ENCODE data around the gene LAPTM4A.

The LAPTM4A gene

DNA sequence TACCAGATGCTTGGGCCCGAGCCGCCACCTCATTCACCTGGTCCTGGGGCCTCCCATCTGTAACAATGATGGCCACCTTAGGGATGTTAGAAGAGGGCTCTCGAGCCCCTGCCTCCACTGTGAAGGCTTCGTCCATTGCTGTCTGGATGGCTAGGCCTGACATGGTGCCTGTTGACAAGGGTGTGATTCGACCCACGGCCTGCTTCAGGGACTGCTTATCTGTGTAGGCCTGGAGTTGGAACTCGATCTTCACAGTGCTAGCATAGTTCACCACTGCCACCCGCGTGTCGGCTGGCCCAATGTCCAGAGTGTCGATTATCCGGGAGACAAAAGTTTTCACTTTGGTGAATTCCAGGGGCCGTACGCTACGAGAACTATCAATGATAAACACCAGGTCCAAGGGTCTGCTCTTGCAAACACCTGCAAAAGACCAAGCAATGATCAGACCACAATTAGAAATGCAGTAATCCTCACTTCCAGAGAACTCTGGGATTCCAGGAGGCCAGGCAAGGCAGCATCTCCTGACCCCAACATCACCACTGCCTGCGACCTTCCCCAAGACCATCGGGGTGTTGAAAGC, 45.4 kb downstream of the LAPTM4A start:
- Histone ChIP-seq H3K4me3 (ENCODE audit: control insufficient read depth in 1 of 7, extremely low read depth in 1 of 7, insufficient read depth in 4 of 7, low read depth in 2 of 7, low read length in 6 of 7) (no peak overlapping the region), H3K4me1 (ENCODE audit: control extremely low read depth in 1 of 4, control insufficient read depth in 4 of 4, insufficient read depth in 4 of 4, low read length in 3 of 4) (no peaks in the 10 kb centered on the region), H3K27ac (ENCODE audit: insufficient read depth in 1 of 2, low read depth in 1 of 2, low read length in 2 of 2, poor library complexity in 1 of 2, severe bottlenecking in 2 of 2) (no peak overlapping the region), H3K9me3 (ENCODE audit: control extremely low read depth in 1 of 5, control insufficient read depth in 4 of 5, insufficient read depth in 2 of 5, low read depth in 1 of 5, low read length in 4 of 5) (no peaks in the 10 kb centered on the region), H3K27me3 (replicated peaks in 2 of 5; ENCODE audit: control insufficient read depth in 4 of 5, insufficient read depth in 5 of 5, low read length in 4 of 5) (peaks cover 0 to 17% (median 8%) of the 10 kb centered on the region in 5 experiments), H3K36me3 (ENCODE audit: control insufficient read depth in 4 of 4, insufficient read depth in 4 of 4, low read length in 3 of 4) (no peaks in the 10 kb centered on the region)
- CTCF ChIA-PET = no interaction called here
- no peak for DNase-seq
- WGBS (ENCODE audit: insufficient coverage) = 97% methylated on average over 16 of the region's 17 CpGs
- POLR2A ChIA-PET = no interaction called here

DNA sequence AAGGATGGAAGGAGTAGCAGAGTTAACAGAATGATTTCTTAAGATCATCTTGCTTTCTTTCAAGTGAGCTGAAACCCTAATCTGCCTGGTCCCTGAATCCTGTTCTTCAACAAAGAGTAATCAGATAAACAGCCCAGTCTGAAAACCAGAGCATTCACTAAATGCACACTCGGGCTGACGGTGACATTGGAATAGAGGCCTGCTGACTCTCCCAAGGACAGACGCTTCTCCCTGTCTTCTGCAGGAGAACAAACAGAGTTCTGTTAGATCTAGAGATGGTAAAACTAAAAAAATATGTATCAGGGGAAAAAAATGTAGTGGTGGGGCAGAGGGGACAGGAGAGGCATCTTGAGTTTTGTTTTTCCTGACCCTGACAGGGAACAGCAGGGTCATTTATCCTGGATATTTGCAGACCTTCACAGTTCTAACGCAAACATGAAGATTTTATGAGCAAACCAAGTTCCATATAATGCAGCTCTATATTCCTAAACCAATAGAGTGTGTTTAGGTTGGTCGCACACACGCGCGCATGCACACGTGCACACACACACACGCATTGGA, 46.3 kb downstream of the LAPTM4A start:
- CTCF ChIA-PET = interaction anchor here (1.7 kb wide), 1 partner anchor 10 kb away, joined by 5 read pairs; no protein-coding TSS in a partner anchor

DNA sequence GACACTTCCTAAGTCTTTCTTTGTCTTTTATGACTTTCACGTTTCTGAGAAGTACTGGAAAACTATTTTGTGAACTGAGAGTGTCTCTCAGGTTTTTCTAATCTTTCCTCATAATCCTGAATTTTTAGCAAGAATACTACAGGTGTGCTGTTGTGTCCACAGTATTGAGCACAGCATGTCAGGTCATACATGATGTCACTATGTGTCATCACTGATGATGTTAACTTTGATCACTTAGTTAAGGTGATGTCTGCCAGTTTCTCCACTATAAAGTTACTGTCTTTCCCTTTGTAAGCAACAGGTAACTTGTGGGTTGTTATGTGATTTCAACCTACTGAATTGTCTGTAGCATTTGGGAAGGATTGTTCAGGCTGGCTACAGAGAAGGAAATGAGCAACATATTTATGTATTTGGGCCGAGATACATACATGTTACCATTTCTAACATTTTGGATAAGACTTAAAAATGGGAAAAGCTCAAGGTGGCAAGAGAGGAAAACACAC, 50.0 kb downstream of the LAPTM4A start:
- Histone ChIP-seq H3K27me3 (replicated peaks in 2 of 5; ENCODE audit: control insufficient read depth in 4 of 5, insufficient read depth in 5 of 5, low read length in 4 of 5) (peaks cover 0 to 11% (median 0%) of the 10 kb centered on the region in 5 experiments), H3K4me1 (ENCODE audit: control extremely low read depth in 1 of 4, control insufficient read depth in 4 of 4, insufficient read depth in 4 of 4, low read length in 3 of 4) (no peaks in the 10 kb centered on the region), H3K9me3 (ENCODE audit: control extremely low read depth in 1 of 5, control insufficient read depth in 4 of 5, insufficient read depth in 2 of 5, low read depth in 1 of 5, low read length in 4 of 5) (no peaks in the 10 kb centered on the region), H3K4me3 (ENCODE audit: control insufficient read depth in 1 of 7, extremely low read depth in 1 of 7, insufficient read depth in 4 of 7, low read depth in 2 of 7, low read length in 6 of 7) (no peak overlapping the region), H3K27ac (ENCODE audit: insufficient read depth in 1 of 2, low read depth in 1 of 2, low read length in 2 of 2, poor library complexity in 1 of 2, severe bottlenecking in 2 of 2) (no peak overlapping the region), H3K36me3 (ENCODE audit: control insufficient read depth in 4 of 4, insufficient read depth in 4 of 4, low read length in 3 of 4) (no peaks in the 10 kb centered on the region)
- ChIA-PET POLR2A (no interaction called here), CTCF (interaction anchor here (1.3 to 1.9 kb wide), 2 partner anchors 13 to 45 kb away, joined by 5 to 7 read pairs; no protein-coding TSS in a partner anchor)
- no CpG with 5 or more reads among the region's 2 CpGs for WGBS (ENCODE audit: insufficient coverage)
- no peak for DNase-seq

More for the DNA sequence above, 46.3 kb downstream of the LAPTM4A start:
- POLR2A ChIA-PET = no interaction called here
- no peak overlapping the region for H3K4me3 ChIP-seq (ENCODE audit: control insufficient read depth in 1 of 7, extremely low read depth in 1 of 7, insufficient read depth in 4 of 7, low read depth in 2 of 7, low read length in 6 of 7)
- no peak for DNase-seq
- no peaks in the 10 kb centered on the region for H3K4me1 ChIP-seq (ENCODE audit: control extremely low read depth in 1 of 4, control insufficient read depth in 4 of 4, insufficient read depth in 4 of 4, low read length in 3 of 4)
- no peak overlapping the region for H3K27ac ChIP-seq (ENCODE audit: insufficient read depth in 1 of 2, low read depth in 1 of 2, low read length in 2 of 2, poor library complexity in 1 of 2, severe bottlenecking in 2 of 2)
- peaks cover 0 to 8% (median 5%) of the 10 kb centered on the region in 5 experiments for H3K27me3 ChIP-seq (replicated peaks in 2 of 5; ENCODE audit: control insufficient read depth in 4 of 5, insufficient read depth in 5 of 5, low read length in 4 of 5)
- H3K36me3 ChIP-seq (ENCODE audit: control insufficient read depth in 4 of 4, insufficient read depth in 4 of 4, low read length in 3 of 4) = no peaks in the 10 kb centered on the region
- WGBS (ENCODE audit: insufficient coverage) = 97% methylated on average over 4 of the region's 10 CpGs
- H3K9me3 ChIP-seq (ENCODE audit: control extremely low read depth in 1 of 5, control insufficient read depth in 4 of 5, insufficient read depth in 2 of 5, low read depth in 1 of 5, low read length in 4 of 5) = no peaks in the 10 kb centered on the region

DNA sequence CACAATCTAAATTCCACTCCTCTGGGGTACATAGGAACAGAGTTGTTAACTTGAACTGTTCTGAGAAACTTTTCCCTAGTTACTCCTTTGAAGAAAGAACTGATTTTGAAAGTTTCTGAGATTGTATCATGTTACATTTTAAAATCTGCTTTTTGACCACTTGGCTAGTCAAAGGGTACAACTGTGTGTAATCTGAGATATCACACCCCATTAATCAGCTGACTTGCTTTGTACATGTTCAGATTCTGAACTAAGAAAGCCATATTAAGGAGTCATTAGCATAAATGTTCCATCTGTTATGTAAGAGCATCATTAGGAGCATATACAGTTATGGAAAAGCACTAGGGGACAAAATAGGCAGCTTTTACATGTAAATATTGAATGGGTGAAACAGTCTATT, 57.7 kb downstream of the LAPTM4A start:
- Histone ChIP-seq H3K36me3 (ENCODE audit: control insufficient read depth in 4 of 4, insufficient read depth in 4 of 4, low read length in 3 of 4) (no peaks in the 10 kb centered on the region), H3K4me3 (ENCODE audit: control insufficient read depth in 1 of 7, extremely low read depth in 1 of 7, insufficient read depth in 4 of 7, low read depth in 2 of 7, low read length in 6 of 7) (no peak overlapping the region), H3K4me1 (ENCODE audit: control extremely low read depth in 1 of 4, control insufficient read depth in 4 of 4, insufficient read depth in 4 of 4, low read length in 3 of 4) (peaks cover 7 to 19% (median 11%) of the 10 kb centered on the region in 4 experiments), H3K9me3 (ENCODE audit: control extremely low read depth in 1 of 5, control insufficient read depth in 4 of 5, insufficient read depth in 2 of 5, low read depth in 1 of 5, low read length in 4 of 5) (no peaks in the 10 kb centered on the region), H3K27me3 (replicated peaks in 2 of 5; ENCODE audit: control insufficient read depth in 4 of 5, insufficient read depth in 5 of 5, low read length in 4 of 5) (peaks cover 0 to 3% (median 0%) of the 10 kb centered on the region in 5 experiments), H3K27ac (ENCODE audit: insufficient read depth in 1 of 2, low read depth in 1 of 2, low read length in 2 of 2, poor library complexity in 1 of 2, severe bottlenecking in 2 of 2) (no peak overlapping the region)
- ChIA-PET CTCF (no interaction called here), POLR2A (no interaction called here)
- DNase-seq = no peak

DNA sequence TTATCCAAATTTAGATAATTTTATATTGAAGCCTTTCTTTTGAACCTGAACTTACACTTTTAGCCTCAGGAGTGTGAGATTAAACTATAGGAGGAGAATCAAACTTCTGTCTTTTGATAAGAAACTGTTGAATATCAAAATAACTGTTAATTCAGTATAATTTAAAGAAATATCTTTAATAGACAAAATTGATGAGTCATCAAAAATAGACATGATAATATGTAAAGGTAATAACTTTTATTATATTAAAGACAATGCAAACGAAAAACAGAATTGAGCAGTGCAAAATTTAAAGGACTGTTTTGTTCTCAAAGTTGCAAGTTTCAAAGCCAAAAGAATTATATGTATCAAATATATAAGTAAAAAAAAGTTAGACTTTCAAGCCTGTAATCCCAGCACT, 59.5 kb downstream of the LAPTM4A start:
- peaks cover 7 to 19% (median 12%) of the 10 kb centered on the region in 4 experiments for H3K4me1 ChIP-seq (ENCODE audit: control extremely low read depth in 1 of 4, control insufficient read depth in 4 of 4, insufficient read depth in 4 of 4, low read length in 3 of 4)
- H3K27me3 ChIP-seq (replicated peaks in 2 of 5; ENCODE audit: control insufficient read depth in 4 of 5, insufficient read depth in 5 of 5, low read length in 4 of 5) = peaks cover 0 to 3% (median 0%) of the 10 kb centered on the region in 5 experiments
- POLR2A ChIA-PET = no interaction called here
- no CpG with 5 or more reads among the region's 1 CpG for WGBS (ENCODE audit: insufficient coverage)
- no peak for DNase-seq
- H3K9me3 ChIP-seq (ENCODE audit: control extremely low read depth in 1 of 5, control insufficient read depth in 4 of 5, insufficient read depth in 2 of 5, low read depth in 1 of 5, low read length in 4 of 5) = no peaks in the 10 kb centered on the region
- H3K4me3 ChIP-seq (ENCODE audit: control insufficient read depth in 1 of 7, extremely low read depth in 1 of 7, insufficient read depth in 4 of 7, low read depth in 2 of 7, low read length in 6 of 7) = no peak overlapping the region
- CTCF ChIA-PET = interaction anchor here (0.7 to 1.0 kb wide), 2 partner anchors 35 to 40 kb away, joined by 3 read pairs; no protein-coding TSS in a partner anchor
- H3K27ac ChIP-seq (ENCODE audit: insufficient read depth in 1 of 2, low read depth in 1 of 2, low read length in 2 of 2, poor library complexity in 1 of 2, severe bottlenecking in 2 of 2) = no peak overlapping the region
- no peaks in the 10 kb centered on the region for H3K36me3 ChIP-seq (ENCODE audit: control insufficient read depth in 4 of 4, insufficient read depth in 4 of 4, low read length in 3 of 4)

DNA sequence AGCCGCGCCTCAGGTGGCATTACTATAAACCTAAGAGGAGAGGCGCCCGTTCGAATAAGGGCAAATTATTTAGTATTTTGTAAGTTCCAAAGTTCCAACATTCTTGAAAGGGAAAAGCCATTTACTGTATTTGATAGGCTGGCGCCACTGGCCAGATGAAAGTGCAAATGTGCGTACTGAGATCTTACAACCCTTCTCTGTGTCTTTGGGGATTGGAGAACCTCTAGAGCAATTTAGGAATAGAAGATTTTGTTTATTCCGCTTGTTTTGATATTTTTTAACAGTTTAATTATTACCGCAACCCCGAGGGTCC, 61.1 kb downstream of the LAPTM4A start:
- peak in 1 of 3 donors; percentile 6 for DNase-seq
- CTCF ChIA-PET = interaction anchor here (1.2 to 1.5 kb wide), 2 partner anchors 10 to 25 kb away, joined by 3 to 5 read pairs; no protein-coding TSS in a partner anchor
- Histone ChIP-seq H3K9me3 (ENCODE audit: control extremely low read depth in 1 of 5, control insufficient read depth in 4 of 5, insufficient read depth in 2 of 5, low read depth in 1 of 5, low read length in 4 of 5) (no peaks in the 10 kb centered on the region), H3K36me3 (ENCODE audit: control insufficient read depth in 4 of 4, insufficient read depth in 4 of 4, low read length in 3 of 4) (no peaks in the 10 kb centered on the region), H3K4me1 (ENCODE audit: control extremely low read depth in 1 of 4, control insufficient read depth in 4 of 4, insufficient read depth in 4 of 4, low read length in 3 of 4) (peaks cover 7 to 19% (median 12%) of the 10 kb centered on the region in 4 experiments), H3K27me3 (replicated peaks in 2 of 5; ENCODE audit: control insufficient read depth in 4 of 5, insufficient read depth in 5 of 5, low read length in 4 of 5) (peaks cover 0 to 3% (median 0%) of the 10 kb centered on the region in 5 experiments), H3K4me3 (ENCODE audit: control insufficient read depth in 1 of 7, extremely low read depth in 1 of 7, insufficient read depth in 4 of 7, low read depth in 2 of 7, low read length in 6 of 7) (peak overlapping the region; percentile 69 to 93 (median 84)), H3K27ac (ENCODE audit: insufficient read depth in 1 of 2, low read depth in 1 of 2, low read length in 2 of 2, poor library complexity in 1 of 2, severe bottlenecking in 2 of 2) (peak overlapping the region in 1 of 2 experiments; percentile 52)
- POLR2A ChIA-PET = interaction anchor here (0.9 kb wide), 1 partner anchor 10 kb away, joined by 3 read pairs; no protein-coding TSS in a partner anchor
- 26% methylated on average over 8 of the region's 10 CpGs for WGBS (ENCODE audit: insufficient coverage)
